GM12878 (cell line): Measurements from ENCODE around the gene CHDH. TPM values are rescaled to one million over a fixed set of nuclear protein-coding genes. Genes with fewer than 3 reads are reported as not detected.

Experiments used
- ATAC-seq: fragments of 200-7000 bp; cut with Tn5 transposase; 3 replicates; pipeline ENCODE4 v1.9.1; 2020; ENCODE audit warnings: mild to moderate bottlenecking, moderate library complexity
- BruUV-seq: library from RNA; stranded (reverse); fragments of 400-500 nt; replicated peaks from 2 replicates; lab custom pipeline; 2021; lab: Mats Ljungman, UMichigan
- CTCF ChIA-PET: fragments of 300-600 bp; sonication (Branson Sonifier 250); formaldehyde crosslinking; extraction: SDS; loops from one replicate; lab custom pipeline; 2021; ENCODE audit warnings: inconsistent platforms; lab: Yijun Ruan, JAX
- POLR2A ChIA-PET: fragments of 350-600 bp; formaldehyde crosslinking; extraction: SDS; loops from one replicate; lab custom pipeline; 2021; ENCODE audit warnings: inconsistent platforms; lab: Charles Lee
- RAD21 ChIA-PET: fragments of 300-600 bp; sonication (Branson Sonifier 250); formaldehyde crosslinking; loops from one replicate; lab custom pipeline; 2023; ENCODE audit warnings: antibody characterized with exemption; ENCODE audit not compliant: unreplicated experiment; lab: Charles Lee
- SMC1A ChIA-PET: fragments of 300-600 bp; sonication (Branson Sonifier 250); formaldehyde crosslinking; loops from one replicate; lab custom pipeline; 2023; ENCODE audit not compliant: unreplicated experiment, uncharacterized antibody; lab: Charles Lee
- DNase-seq: peaks from one replicate; pipeline ENCODE4 v3.0.0-alpha.2; 2011; ENCODE audit warnings: low read depth, low spot score
- FAIRE-seq: peaks from 3 replicates; lab custom pipeline; 2011; peaks lifted over from hg19 to GRCh38; lab: Jason Lieb, UNC
- H2AFZ ChIP-seq: 2 replicates; pipeline ENCODE4 v1.6.0; 2011; ENCODE audit warnings: low read depth, low read length, control low read depth; ENCODE audit not compliant: control insufficient read depth
- H3K27ac ChIP-seq: 2 replicates; pipeline ENCODE4 v1.5.1; 2011; ENCODE audit warnings: control low read depth; ENCODE audit not compliant: control insufficient read depth, insufficient read depth
- H3K27me3 ChIP-seq, 2 experiments: replicated peaks in 1 of 2; 2 replicates each; pipeline versions ENCODE4 v1.6.0 to v1.6.1; 2011; ENCODE audit warnings: low read length in 1 of 2; ENCODE audit not compliant: control insufficient read depth in 2 of 2, insufficient read depth in 2 of 2
- H3K36me3 ChIP-seq, 2 experiments: 2 replicates each; pipeline ENCODE4 v1.5.1; 2011; ENCODE audit warnings: low read length in 1 of 2; ENCODE audit not compliant: control insufficient read depth in 2 of 2, insufficient read depth in 2 of 2
- H3K4me1 ChIP-seq: 2 replicates; pipeline ENCODE4 v1.6.1; 2011; ENCODE audit warnings: mild to moderate bottlenecking, low read length, moderate library complexity, mixed read lengths; ENCODE audit not compliant: control insufficient read depth, insufficient read depth
- H3K4me2 ChIP-seq: 2 replicates; pipeline ENCODE4 v1.6.0; 2011; ENCODE audit warnings: control low read depth; ENCODE audit not compliant: control insufficient read depth, insufficient read depth
- H3K4me3 ChIP-seq: fragments of 200-600 bp; sonication (generic); 2 replicates; pipeline ENCODE4 v1.5.1; 2016
- H3K79me2 ChIP-seq: 2 replicates; pipeline ENCODE4 v1.6.0; 2011; ENCODE audit warnings: low read length; ENCODE audit not compliant: control insufficient read depth, insufficient read depth
- H3K9ac ChIP-seq: 2 replicates; pipeline ENCODE4 v1.8.0; 2011; ENCODE audit warnings: low read length, control low read depth, mixed read lengths; ENCODE audit not compliant: control insufficient read depth, insufficient read depth
- H3K9me3 ChIP-seq: replicated peaks from 3 replicates; pipeline ENCODE4 v1.5.1; 2011; ENCODE audit warnings: mild to moderate bottlenecking, low read length; ENCODE audit not compliant: control insufficient read depth, insufficient read depth
- H4K20me1 ChIP-seq: 2 replicates; pipeline ENCODE4 v1.6.0; 2011; ENCODE audit not compliant: control insufficient read depth, insufficient read depth
- BMI1 ChIP-seq: fragments of 450-650 bp; IDR thresholded peaks from 2 replicates; pipeline ENCODE4 v1.6.1; 2016; ENCODE audit warnings: mild to moderate bottlenecking, moderate library complexity, borderline replicate concordance
- LARP7 ChIP-seq: fragments of 450-650 bp; IDR thresholded peaks from 2 replicates; pipeline ENCODE4 v1.6.1; 2017; ENCODE audit warnings: mild to moderate bottlenecking
- RAD51 ChIP-seq: fragments of 450-650 bp; IDR thresholded peaks from 2 replicates; pipeline ENCODE4 v1.6.1; 2016; ENCODE audit warnings: moderate library complexity, mild to moderate bottlenecking, inconsistent platforms
- ZNF274 ChIP-seq: IDR thresholded peaks from one replicate; pipeline ENCODE4 v1.8.0; 2011; ENCODE audit not compliant: insufficient read length, insufficient read depth
- WGBS: methylation state at CpG from one replicate; pipeline ENCODE4 v1.1.6; 2016; ENCODE audit warnings: low lambda C conversion rate; ENCODE audit not compliant: insufficient replicate concordance, insufficient coverage; ENCODE audit errors: missing lambda C conversion rate; 5-methylcytosine and 5-hydroxymethylcytosine counted together
- in situ Hi-C: fragments of 300-500 bp; cut with MboI; formaldehyde crosslinking; loops from 9 replicates; pipeline ENCODE4 v1.14.3; 2018; ENCODE audit warnings: mixed read lengths
- intact Hi-C: fragments of 100-400 bp; cut with micrococcal nuclease; formaldehyde crosslinking; loops from one replicate; pipeline ENCODE4 v1.14.2; 2022; ENCODE audit not compliant: unreplicated experiment
- polyA plus RNA-seq, 11 experiments: library from polyadenylated mRNA; depleted of rRNA in 4 of 11; unstranded in 6 of 11; stranded (reverse) in 5 of 11; fragments of >200 nt; fragmentation: Nextera tagmentation in 4 of 11; fragmentation: Illumina TruSeq in 1 of 11; extraction: Ambion mirVana in 4 of 11; extraction: Trizol in 1 of 11; gene quantifications; 1 replicate in 1 of 11; 2 replicates in 10 of 11; pipeline versions ENCODE4 v1.2.1 to v1.2.3, GENCODE V29; 2011 to 2016; ENCODE audit warnings: inconsistent platforms in 2 of 11, missing spikeins in 2 of 11, low read depth in 1 of 11
- total RNA-seq, 4 experiments: library from RNA; depleted of rRNA in 3 of 4; stranded (reverse); fragments of >200 nt in 3 of 4; fragmentation: Illumina TruSeq in 1 of 4; extraction: Trizol in 1 of 4; gene quantifications; 2 replicates each; pipeline versions ENCODE4 v1.2.1 to v1.2.3, GENCODE V29; 2013 to 2021
- TF ChIP-seq, protein P1 (sequence below): fragments of 450-650 bp; formaldehyde crosslinking; IDR thresholded peaks from 2 replicates; pipeline ENCODE4 v1.4.0; 2022; ENCODE audit warnings: mild to moderate bottlenecking, moderate library complexity

The CHDH gene
- total and polyA plus RNA-seq, 10 of the 15 experiments (the other 5 are each of a cell fraction or from before 2014, with no cell fraction given): 0.95 to 8.3 (median 2.9) TPM

DNA sequence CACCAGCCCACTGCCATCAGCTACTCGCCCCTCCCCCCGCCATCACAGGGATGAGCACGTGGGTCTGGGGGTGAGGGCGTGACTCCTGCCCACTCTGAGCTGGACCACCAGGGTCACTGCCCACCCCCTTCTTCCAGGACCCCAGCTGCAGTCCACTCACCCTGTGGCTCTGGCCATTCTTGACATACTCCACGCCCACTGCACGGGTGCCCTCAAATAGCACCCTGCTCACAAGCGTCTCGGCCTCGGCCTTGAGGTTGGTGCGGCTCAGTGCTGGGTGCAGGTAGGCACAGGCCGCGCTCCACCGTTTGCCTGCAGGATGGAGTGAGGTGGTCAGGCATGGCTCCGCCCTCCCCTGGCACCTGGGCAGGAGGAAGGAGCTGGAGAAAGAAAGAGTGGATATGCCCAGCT, 23.9 kb downstream of the CHDH start:
- H3K4me1 ChIP-seq: no peaks in the 10 kb centered on the region
- BruUV-seq: no TSS peak
- RAD21 ChIA-PET: no interaction called here
- H3K36me3 ChIP-seq: peaks cover 2 to 4% of the 10 kb centered on the region in 2 experiments; a peak in 3 of 4 replicates
- SMC1A ChIA-PET: no interaction called here
- H3K4me3 ChIP-seq: no peak overlapping the region
- 51% methylated on average over 14 of the region's 14 CpGs for WGBS
- H3K27me3 ChIP-seq: no peaks in the 10 kb centered on the region
- POLR2A ChIA-PET: interaction anchor here (1.0 kb wide), 1 partner anchor 23 kb away, joined by 3 read pairs; no protein-coding TSS in a partner anchor
- no peak overlapping the region for H3K27ac ChIP-seq
- H2AFZ ChIP-seq: no peak overlapping the region
- DNase-seq: no peak
- H3K9me3 ChIP-seq: no peaks in the 10 kb centered on the region
- H3K4me2 ChIP-seq: no peak overlapping the region
- H4K20me1 ChIP-seq: no peaks in the 10 kb centered on the region
- CTCF ChIA-PET: interaction anchor here (0.5 to 1.0 kb wide), 2 partner anchors 22 to 459 kb away, joined by 3 read pairs; no protein-coding TSS in a partner anchor
- intact Hi-C loops (no loop called here), in situ Hi-C loops (no loop called here)
- no peaks in the 10 kb centered on the region for H3K79me2 ChIP-seq
- no peak overlapping the region for H3K9ac ChIP-seq
- TF ChIP-seq LARP7 (no peak), RAD51 (no peak), ZNF274 (no peak), BMI1 (no peak)
- TF ChIP-seq, protein P1, sequence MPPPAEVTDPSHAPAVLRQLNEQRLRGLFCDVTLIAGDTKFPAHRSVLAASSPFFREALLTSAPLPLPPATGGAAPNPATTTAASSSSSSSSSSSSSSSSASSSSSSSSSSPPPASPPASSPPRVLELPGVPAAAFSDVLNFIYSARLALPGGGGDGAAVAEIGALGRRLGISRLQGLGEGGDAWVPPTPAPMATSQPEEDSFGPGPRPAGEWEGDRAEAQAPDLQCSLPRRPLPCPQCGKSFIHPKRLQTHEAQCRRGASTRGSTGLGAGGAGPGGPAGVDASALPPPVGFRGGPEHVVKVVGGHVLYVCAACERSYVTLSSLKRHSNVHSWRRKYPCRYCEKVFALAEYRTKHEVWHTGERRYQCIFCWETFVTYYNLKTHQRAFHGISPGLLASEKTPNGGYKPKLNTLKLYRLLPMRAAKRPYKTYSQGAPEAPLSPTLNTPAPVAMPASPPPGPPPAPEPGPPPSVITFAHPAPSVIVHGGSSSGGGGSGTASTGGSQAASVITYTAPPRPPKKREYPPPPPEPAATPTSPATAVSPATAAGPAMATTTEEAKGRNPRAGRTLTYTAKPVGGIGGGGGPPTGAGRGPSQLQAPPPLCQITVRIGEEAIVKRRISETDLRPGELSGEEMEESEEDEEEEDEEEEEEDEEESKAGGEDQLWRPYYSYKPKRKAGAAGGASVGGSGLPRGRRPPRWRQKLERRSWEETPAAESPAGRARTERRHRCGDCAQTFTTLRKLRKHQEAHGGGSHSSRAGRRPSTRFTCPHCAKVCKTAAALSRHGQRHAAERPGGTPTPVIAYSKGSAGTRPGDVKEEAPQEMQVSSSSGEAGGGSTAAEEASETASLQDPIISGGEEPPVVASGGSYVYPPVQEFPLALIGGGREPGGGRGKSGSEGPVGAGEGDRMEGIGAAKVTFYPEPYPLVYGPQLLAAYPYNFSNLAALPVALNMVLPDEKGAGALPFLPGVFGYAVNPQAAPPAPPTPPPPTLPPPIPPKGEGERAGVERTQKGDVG (CRISPR knock-in tag): no peak
- FAIRE-seq: no peak
- no peak for ATAC-seq
